HPDE6-E6E7 (cell line): ENCODE measurements around the gene MOCOS.
"Not testable (repeated sequence)": the region's sequence is repeated elsewhere in the genome, so short reads cannot be mapped to it uniquely, and the experiment has no call there.

Source experiments
- DNase-seq: peaks from one replicate; pipeline ENCODE4 v3.0.0; 2011; ENCODE audit warnings: missing footprints; ENCODE audit errors: extremely low spot score

MOCOS gene

GRCh38 chr18:36187193-36187825 lies at the start of gene MOCOS:
Gene MOCOS (plus strand): TSS chr18:36187497. CDS start chr18:36187540, 43 bp downstream.
- peak; percentile 93 for DNase-seq

GRCh38 chr18:36139245-36139644 lies 48.1 kb upstream of the MOCOS start:
- no peak for DNase-seq

- no peak for DNase-seq
Measured at GRCh38 chr18:36141576-36141975, 45.7 kb upstream of the MOCOS start.

GRCh38 chr18:36142751-36143150 lies 44.5 kb upstream of the MOCOS start:
- no peak for DNase-seq

GRCh38 chr18:36143391-36143790 lies 43.9 kb upstream of the MOCOS start:
- DNase-seq = no peak

- DNase-seq = no peak
Measured at GRCh38 chr18:36149514-36150289, 37.6 kb upstream of the MOCOS start.

- no peak for DNase-seq
Measured at GRCh38 chr18:36152781-36153180, 34.5 kb upstream of the MOCOS start.

GRCh38 chr18:36153203-36153602 lies 34.1 kb upstream of the MOCOS start:
- DNase-seq = no peak

GRCh38 chr18:36153771-36154170 lies 33.5 kb upstream of the MOCOS start:
- no peak for DNase-seq

- no peak for DNase-seq
Measured at GRCh38 chr18:36155851-36156757, 31.2 kb upstream of the MOCOS start.

GRCh38 chr18:36157441-36157840 lies 29.9 kb upstream of the MOCOS start:
- no peak for DNase-seq

- DNase-seq = no peak
Measured at GRCh38 chr18:36158266-36158867, 28.9 kb upstream of the MOCOS start.

GRCh38 chr18:36160959-36161371 lies 26.3 kb upstream of the MOCOS start:
- no peak for DNase-seq

- DNase-seq = no peak
Measured at GRCh38 chr18:36162981-36163380, 24.3 kb upstream of the MOCOS start.

- DNase-seq = no peak
Measured at GRCh38 chr18:36167692-36168218, 19.5 kb upstream of the MOCOS start.

- not testable (repeated sequence) for DNase-seq
Measured at GRCh38 chr18:36168296-36168695, 19.0 kb upstream of the MOCOS start.

- DNase-seq = no peak
Measured at GRCh38 chr18:36169938-36170337, 17.4 kb upstream of the MOCOS start.

GRCh38 chr18:36175481-36175880 lies 11.8 kb upstream of the MOCOS start:
- no peak for DNase-seq

GRCh38 chr18:36176177-36176584 lies 11.1 kb upstream of the MOCOS start:
- DNase-seq = no peak

GRCh38 chr18:36176711-36177110 lies 10.6 kb upstream of the MOCOS start:
- peak; percentile 22 for DNase-seq

GRCh38 chr18:36177913-36178312 lies 9.4 kb upstream of the MOCOS start:
- no peak for DNase-seq
